GM12891 (cell line): ENCODE data around the gene BLMH.

Source experiments
- DNase-seq: peaks from one replicate; pipeline ENCODE4 v3.0.0; 2011; ENCODE audit warnings: low spot score; ENCODE audit not compliant: insufficient read length
- FAIRE-seq: peaks from 2 replicates; lab custom pipeline; 2011; peaks lifted over from hg19 to GRCh38; lab: Jason Lieb, UNC
- PAX5 ChIP-seq: IDR thresholded peaks from 2 replicates; pipeline ENCODE4 v1.6.1; 2011; ENCODE audit warnings: low read length, moderate library complexity, mild to moderate bottlenecking; ENCODE audit not compliant: insufficient read depth, severe bottlenecking
- POLR2A ChIP-seq: IDR thresholded peaks from 2 replicates; pipeline ENCODE4 v1.6.1; 2011; ENCODE audit warnings: low read depth, low read length, control low read depth
- POLR2AphosphoS5 ChIP-seq: IDR thresholded peaks from 2 replicates; pipeline ENCODE4 v1.6.1; 2011; ENCODE audit warnings: low read depth, low read length, control low read depth
- POU2F2 ChIP-seq: IDR thresholded peaks from 2 replicates; pipeline ENCODE4 v1.6.1; 2011; ENCODE audit warnings: low read depth, mild to moderate bottlenecking, control low read depth, low read length, moderate library complexity
- SPI1 ChIP-seq: IDR thresholded peaks from 2 replicates; pipeline ENCODE4 v1.6.1; 2011; ENCODE audit warnings: low read depth, low read length, control low read depth
- TAF1 ChIP-seq: IDR thresholded peaks from 2 replicates; pipeline ENCODE4 v1.6.1; 2011; ENCODE audit warnings: low read depth, low read length, control low read depth

Gene BLMH

GRCh38 chr17:30326809-30327208 lies 35.1 kb upstream of the BLMH start:
- TF ChIP-seq TAF1 (no peak), PAX5 (no peak), POU2F2 (no peak), POLR2AphosphoS5 (no peak), SPI1 (no peak), POLR2A (no peak)
- no peak for FAIRE-seq
- no peak for DNase-seq

GRCh38 chr17:30324723-30325122 lies 33.0 kb upstream of the BLMH start:
- TF ChIP-seq POLR2A (no peak), PAX5 (no peak), POU2F2 (no peak), TAF1 (no peak), POLR2AphosphoS5 (no peak), SPI1 (no peak)
- DNase-seq: no peak
- peak; percentile 5 for FAIRE-seq

DNA sequence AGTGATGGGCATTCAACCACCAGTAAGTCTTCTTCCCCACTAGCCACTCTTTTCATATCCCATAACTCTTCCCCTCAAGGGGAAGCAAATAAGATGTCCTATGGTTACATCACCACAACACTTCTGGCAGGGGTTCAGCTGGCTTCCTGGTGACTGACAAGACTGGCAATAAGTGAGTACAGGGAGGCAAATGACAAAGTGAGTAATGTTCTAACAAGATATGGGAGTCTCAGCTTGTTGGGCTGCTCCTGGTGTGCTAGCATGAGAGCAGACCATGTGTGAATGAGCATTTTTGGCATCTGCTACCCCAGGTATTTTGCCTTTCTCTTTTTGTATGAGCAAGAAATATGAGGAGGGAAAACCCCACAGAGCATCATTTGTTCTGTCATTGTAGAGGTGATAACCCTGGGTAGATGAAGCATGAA lies 32.2 kb upstream of the BLMH start:
- DNase-seq (no peak), FAIRE-seq (peak; percentile 79)
- 0 out of 2 replicates have a peak, but pooled peaks have one; percentile 17 for TF ChIP-seq TAF1
- no peak for TF ChIP-seq POLR2A
- TF ChIP-seq PAX5: no peak
- no peak for TF ChIP-seq POLR2AphosphoS5

- FAIRE-seq: peak; percentile 69
- TF ChIP-seq SPI1 (peak; percentile 47), POLR2A (no peak)
- DNase-seq: no peak
Measured at GRCh38 chr17:30323262-30323894, 31.6 kb upstream of the BLMH start.

- DNase-seq (no peak), FAIRE-seq (no peak)
- TF ChIP-seq POLR2A (no peak), POU2F2 (no peak), POLR2AphosphoS5 (no peak), TAF1 (no peak)
Measured at GRCh38 chr17:30321314-30321713, 29.6 kb upstream of the BLMH start.

DNA sequence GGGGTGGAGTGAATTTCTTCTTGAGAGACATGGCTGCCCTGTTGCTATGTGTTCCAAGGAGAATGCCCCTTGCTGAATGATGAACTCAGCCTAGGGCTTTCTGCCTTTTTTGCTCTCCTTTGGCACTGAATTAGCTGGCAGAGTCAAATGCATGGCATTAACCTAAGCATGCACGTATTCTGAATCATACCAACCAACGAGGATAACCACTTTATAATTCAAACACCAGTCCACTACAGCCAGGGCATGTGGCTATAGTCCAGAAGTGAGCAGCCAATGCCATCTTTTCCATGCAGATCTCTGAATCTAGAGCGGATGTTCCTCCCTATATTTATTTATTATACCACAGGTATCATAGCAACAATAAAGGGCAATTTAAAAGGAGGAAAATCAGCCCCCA lies 26.4 kb upstream of the BLMH start:
- FAIRE-seq (no peak), DNase-seq (no peak)
- TF ChIP-seq SPI1 (no peak), POLR2A (no peak), PAX5 (no peak), POU2F2 (no peak), POLR2AphosphoS5 (no peak), TAF1 (no peak)

- DNase-seq: no peak
- no peak for FAIRE-seq
- TF ChIP-seq POLR2A (no peak), TAF1 (no peak), POLR2AphosphoS5 (no peak), PAX5 (no peak), SPI1 (no peak), POU2F2 (no peak)
Measured at GRCh38 chr17:30316736-30317135, 25.0 kb upstream of the BLMH start.

- DNase-seq: no peak
- TF ChIP-seq POU2F2: no peak
- no peak for TF ChIP-seq TAF1
- no peak for TF ChIP-seq SPI1
- no peak for TF ChIP-seq PAX5
- TF ChIP-seq POLR2AphosphoS5: no peak
- TF ChIP-seq POLR2A: no peak
- no peak for FAIRE-seq
Measured at GRCh38 chr17:30315106-30315505, 23.4 kb upstream of the BLMH start.

DNA sequence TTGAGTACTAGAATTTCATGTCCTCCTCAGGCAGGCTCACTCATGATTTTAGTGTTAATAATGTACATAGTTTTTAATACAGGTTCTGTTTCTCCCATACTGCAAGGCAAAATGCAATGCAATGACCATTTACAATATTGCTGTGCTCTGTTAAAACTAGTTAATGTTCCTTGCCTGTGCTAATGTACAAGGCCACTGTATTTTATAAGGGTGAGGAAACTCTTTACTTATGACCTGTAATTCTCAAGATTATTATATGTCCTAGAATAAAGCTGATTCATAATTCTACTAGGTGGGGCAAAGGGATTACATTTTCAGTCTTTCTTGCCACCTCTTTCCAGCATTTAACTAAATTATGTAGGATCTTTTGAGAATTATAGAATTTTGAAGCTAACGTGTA lies 22.7 kb upstream of the BLMH start:
- DNase-seq: no peak

DNA sequence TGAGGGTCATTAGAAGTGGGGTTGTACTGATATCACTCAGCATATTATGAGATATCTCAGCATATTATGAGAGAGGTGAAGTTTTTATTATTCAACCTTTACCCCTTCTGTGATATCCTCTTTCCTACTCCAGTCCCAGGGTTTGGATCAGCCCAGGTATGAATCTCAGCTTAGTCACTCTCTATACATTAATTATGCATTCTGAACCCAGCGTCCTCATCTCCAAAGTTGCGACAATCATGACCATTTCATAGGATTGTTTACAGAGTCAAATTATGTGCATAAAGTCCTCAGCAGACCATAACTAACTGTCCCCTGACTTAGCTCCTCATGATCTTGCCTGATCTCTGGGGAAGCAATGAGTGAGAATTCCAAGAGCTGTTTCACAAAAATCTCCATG lies 20.5 kb upstream of the BLMH start:
- DNase-seq (no peak), FAIRE-seq (no peak)
- TF ChIP-seq POU2F2 (no peak), POLR2AphosphoS5 (no peak), SPI1 (no peak), POLR2A (no peak), PAX5 (no peak), TAF1 (no peak)

More for the DNA sequence above, 22.7 kb upstream of the BLMH start:
- no peak for FAIRE-seq
- TF ChIP-seq POLR2A (no peak), POLR2AphosphoS5 (no peak), POU2F2 (no peak), TAF1 (no peak), SPI1 (no peak), PAX5 (no peak)

DNA sequence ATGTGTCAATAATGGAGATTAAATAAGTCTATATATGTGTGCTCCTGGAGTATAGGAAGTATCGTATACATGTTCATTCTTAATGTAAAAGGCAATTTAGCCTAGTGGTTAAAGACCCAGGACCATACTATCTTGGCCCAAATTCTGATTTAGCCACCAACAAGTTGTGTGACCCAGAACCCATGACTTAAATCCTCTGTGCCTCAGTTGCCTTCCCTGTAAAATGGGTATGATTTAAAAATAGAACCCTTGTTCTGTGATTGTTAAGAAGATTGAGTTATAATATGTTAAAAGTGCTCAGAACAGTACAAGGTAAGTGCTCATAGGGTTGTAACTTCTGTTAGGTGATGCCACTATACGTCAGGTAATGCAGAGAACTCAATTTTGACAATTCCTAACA lies 18.8 kb upstream of the BLMH start:
- DNase-seq (no peak), FAIRE-seq (no peak)
- TF ChIP-seq POLR2A (no peak), POLR2AphosphoS5 (no peak), POU2F2 (no peak), SPI1 (no peak), TAF1 (no peak), PAX5 (no peak)
